HG03575 (cell line): ENCODE results near the gene TSPAN32.

Source experiments
- ATAC-seq: cut with Tn5 transposase; IDR thresholded peaks from one replicate; pipeline ENCODE4 v1.9.1; 2021; ENCODE audit not compliant: unreplicated experiment, insufficient number of reproducible peaks, low FRiP score; ENCODE audit errors: extremely low read depth

The TSPAN32 gene

DNA sequence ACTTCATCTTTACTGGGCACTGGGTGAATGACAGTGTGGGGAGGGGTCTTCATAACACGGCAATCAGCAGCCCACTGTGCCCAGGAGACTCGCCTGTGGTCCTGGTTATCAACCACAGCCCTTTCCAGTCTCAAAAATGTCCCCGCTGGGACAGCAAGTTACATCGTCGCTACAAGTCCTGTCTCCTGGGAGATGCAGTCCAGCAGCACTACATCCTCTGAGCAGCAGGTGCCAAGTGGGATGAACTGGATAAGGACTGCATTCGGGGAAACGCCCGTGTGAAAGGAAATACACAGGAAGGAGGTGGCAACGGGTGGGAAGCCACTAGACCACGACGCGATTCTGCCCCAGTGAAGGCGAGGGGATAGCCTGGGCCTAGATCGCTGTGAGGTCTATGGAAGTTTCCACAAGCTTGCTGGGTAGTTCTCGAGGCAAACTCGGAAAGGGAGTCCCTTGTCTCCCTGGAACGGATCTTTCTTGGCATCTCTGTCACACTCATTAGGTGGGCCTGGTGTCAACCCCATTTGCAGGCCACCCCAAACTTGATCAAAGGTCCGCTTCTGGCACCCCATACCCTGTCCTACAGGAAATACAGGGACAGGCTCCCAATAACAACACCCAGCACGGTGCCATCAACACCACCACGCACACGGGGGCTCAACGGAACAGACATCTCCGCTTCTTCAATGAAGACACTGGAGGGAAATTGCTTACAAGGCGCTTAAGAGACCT is 35.8 kb upstream of the TSPAN32 start:
- no peak for ATAC-seq

DNA sequence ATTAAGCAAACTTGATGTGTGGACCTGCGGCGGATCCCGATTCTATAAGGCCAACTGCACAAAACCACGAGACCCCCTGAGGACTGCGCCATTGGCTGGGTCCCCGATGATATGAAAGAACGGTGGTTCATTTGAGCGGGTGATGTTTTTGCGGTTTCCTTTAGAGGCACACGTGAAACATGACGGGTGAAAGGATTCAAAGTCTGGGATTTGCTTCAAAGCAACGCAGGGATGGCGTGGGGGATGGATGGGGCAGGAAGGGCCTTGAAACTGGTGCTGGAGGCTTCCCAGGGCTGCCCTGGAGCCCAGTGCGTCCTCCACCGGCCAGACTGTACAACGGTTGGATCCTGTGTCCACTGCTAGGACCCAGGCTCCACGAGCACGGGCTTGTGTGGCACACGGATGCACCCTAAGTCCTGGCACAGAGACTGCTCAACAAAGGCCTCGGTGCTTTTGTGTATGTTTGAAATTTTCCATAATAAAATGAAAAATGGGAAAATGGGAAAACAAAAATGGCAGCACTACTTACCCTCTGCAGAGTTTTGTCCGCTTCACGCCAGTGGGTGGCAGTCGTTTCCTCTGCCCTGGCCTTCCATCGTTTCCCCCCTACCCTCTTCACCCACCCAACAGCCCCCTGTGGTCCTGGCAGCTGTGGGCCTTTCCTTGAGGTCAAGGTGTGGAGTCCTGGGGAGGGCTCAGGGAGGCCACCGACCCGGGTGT is 35.1 kb upstream of the TSPAN32 start:
- ATAC-seq: no peak

DNA sequence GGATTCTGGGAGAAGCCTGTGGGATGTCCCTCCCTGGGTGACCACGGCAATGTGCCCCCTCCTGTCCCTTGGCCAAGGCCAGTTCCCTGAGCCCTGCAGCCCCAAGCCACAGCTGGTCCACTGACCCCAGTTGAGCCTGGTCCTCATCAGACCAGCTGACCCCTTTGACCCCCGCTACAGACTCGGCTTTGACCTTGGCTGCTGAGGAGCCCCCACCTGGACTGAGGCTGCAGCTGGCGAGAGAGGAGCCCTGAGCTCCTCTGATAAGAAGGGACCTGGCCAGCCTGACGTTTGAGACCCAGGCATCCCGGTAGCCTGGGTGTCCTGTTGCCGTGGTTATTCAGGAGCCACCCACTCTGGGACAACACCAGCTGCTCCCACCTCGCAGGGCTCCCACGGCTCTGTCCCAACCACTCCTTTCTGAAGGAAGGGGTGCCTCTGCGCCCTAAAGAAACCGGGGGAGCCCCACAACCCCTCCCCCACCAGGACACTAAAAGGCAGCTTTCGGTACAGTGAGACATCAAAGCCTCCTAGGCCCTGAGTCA is 34.4 kb upstream of the TSPAN32 start:
- ATAC-seq: no peak

DNA sequence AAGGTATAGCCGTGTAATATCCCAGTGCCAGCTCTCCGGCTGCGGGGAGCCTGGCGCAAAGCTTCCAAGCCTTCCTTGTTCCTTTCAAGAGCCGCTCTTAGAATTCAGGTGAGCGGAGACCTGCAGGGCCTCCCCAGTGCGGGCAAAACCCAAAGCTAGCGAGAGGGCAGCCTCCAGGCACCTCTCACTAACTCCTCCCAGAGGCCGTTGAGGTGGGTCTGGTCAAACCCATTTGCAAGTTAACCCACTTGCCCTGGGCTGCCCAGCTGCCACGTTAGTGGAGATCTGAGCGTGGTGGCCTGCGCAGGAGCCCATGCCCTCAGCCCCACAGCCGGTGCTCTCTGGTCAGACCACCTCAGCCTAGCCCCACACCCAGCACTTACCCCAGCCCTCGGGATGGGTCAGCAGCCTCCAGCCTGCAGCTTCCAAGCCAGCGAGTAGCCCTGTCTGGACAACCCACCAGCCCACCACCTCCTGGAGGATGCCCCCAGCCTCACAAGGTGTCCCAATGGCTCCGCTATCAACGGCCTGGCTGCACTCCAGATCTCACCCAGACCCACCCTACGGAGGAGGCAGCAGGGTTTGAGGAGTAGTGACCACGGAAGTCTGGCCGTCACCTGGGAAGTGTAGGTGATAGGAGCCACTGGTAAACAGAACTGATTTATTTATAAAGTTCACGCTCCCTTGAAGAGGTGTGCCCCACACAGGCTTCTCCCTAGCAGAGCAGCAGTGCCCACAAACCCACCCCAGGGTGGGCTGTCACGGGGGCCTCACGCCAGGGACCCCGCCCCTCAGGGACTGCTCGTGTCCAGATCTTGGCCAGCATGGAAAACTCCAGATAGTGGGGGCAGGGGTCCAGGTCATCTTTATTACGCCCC is 33.7 kb upstream of the TSPAN32 start:
- ATAC-seq: no peak

DNA sequence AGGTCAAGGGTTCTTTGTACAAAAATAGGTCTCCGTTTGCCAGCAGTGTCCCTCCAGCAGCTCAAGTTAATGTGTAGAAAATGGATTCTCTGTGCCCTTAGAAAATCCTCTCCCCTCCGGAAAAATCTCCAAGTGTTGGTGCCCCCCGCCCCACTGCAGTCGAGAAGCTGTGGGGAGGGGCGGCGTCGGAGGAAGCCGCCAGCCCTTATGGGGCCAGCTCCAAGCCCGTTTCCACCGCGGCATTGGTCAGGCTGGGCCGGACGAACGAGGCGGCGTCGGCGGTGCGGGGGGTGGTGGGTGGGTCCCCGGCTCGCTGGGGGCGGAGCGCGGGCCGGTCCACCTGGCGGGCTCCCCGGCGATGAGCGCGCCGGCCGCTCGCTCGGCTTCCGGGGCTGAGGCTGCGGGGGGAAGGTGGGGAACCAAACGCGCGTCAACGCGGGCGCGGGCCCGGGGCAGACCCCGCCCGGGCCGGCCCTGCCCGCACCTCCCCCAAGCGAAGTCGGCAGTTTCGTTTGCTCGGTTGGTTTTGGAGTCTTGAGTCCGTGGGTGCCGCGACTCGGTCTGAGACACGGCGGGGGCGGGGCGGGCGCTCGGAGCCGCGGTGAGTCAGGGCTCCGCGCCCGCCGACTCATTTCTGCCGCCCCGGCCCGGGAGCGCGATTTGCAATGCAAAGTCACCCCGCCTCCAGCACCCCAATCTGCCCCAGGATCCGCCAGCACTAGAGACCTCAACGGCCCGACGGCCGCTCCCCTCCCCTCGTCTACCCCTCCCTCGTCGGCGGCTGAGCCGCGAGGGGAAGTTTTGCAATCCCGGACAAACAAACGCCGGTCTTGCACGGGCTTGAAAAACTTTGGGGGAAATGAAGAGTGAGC is 32.8 kb upstream of the TSPAN32 start:
- no peak for ATAC-seq

DNA sequence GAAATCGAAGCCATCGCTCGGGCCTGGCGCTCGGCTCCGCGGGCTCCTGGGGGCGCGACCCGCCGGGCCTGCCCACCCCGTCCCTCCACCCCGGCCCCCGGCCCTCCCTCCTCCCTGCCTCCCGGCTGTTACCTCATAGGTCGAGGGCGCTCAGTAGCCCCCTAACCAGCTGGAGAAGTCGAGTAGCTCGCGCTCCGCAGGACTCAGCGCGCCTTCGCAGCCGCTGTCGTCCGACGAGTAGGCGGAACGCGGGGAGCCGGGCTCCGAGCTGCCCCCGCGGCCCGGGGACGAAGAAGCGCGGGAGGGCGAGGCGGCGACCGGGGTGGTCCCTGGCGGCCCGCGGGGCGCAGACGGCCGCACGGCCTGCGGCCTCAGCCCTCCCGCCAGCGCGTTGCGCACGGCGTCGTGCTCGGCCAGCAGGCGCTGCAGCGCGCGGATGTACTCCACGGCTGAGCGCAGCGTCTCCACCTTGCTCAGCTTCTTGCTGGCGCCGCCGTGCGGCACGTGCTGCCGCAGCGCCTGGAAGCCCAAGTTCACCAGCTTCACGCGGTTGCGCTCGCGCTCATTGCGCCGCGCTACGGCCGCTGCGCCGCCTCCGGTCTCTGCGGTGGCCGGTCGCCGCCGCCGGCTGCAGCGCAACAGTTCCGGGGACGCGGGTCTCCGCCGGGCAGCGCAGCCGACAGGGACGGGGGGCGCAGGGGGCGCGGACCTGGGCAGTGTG is 32.1 kb upstream of the TSPAN32 start:
- ATAC-seq: no peak

DNA sequence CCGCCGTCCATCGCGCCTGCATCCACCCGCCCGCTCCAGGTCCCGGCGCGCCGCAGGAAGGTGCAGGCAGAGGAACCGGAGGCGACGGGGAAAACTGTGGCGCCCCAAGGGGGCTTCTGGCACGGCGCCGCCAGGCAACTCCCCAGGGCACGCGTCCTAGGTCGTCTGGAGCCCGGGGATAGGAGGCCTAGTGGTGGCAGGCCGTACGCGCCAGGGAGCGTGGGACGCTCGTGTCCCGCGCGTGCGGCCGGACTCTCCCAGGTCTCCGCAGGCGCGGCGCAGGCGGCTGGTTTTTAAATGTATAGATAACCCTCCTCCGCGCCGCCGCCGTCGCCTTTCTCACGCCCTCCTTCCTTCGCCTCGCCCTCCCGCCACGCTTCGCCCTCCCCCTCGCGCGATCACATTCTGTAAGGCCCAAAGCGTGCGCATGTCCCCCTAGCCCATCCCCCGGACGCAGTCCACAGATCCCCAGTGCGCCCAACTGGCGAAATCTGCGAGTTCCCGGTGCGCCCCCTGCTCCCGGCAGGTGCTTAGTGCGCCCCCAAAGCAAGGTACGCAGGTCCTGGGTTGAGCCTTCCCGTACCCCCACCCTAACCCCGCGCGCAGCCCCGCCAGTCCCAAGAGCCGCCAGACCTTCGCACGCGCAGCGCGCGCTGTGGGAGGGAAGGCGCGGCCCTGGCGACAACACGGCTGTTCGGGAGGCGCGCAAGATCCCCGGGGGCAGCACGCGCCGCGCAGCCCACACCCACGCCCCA is 31.3 kb upstream of the TSPAN32 start, which contains the start of gene ASCL2:
TSS of gene ASCL2 (minus strand) at position 267 of the 755 bp plus-strand sequence. CDS start at position 11, 256 bp downstream.
- no peak for ATAC-seq

DNA sequence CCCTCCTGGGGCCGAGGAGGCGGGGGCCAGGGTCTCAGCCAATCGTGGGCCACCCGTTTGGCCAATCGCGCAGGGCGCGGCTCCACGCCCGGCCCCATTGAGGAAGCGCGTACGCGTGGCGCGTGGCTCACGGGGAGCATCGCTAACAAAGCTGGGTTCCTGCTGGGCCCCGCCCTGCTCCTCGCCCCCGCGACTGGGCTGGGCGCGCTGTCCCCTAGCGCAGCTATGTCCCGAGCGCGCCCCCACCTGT is 30.8 kb upstream of the TSPAN32 start:
- no peak for ATAC-seq

DNA sequence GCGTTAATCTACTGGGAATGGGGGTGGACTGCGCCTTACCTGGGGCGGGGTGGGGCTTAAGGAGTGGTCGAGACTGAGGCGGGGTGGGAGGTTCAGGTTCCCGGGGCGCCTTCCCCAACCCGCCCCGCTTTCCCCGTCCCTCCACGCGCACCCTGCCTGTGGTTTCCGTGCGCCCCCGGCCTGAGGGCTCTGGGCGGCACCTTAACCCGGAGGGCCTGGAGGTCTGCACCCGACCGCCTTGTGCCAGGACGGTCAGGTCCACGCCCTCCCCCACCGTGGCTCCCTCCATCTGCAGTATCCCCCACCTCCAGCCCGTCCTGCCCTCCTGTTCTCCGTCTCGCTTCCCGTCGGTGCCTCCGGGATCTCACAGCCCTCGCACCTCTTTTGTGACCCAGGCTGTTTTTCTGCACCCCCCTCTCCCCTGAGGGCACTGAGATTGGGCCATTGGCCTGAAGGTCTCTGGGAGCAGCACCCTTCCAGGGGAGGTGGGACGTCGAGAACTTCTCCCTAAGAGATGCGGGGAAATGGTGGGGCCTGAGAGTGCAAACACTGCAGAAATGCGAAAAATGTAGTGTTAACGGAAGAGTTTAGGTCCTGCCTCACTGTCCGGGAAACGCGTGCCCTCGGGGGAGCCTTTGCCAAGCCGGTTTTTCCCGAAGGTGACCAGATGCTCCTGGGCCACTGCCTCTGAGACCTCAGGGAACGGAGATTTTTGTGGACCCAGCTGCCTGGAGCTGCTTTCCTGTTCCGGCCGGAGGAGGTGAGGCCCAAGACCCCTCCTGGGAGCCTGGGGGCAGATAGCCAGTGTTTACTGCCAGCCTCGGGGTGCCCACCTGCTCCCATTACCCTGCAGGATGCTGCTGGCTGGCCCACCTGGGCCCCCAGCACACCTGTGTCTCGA is 30.2 kb upstream of the TSPAN32 start:
- no peak for ATAC-seq

DNA sequence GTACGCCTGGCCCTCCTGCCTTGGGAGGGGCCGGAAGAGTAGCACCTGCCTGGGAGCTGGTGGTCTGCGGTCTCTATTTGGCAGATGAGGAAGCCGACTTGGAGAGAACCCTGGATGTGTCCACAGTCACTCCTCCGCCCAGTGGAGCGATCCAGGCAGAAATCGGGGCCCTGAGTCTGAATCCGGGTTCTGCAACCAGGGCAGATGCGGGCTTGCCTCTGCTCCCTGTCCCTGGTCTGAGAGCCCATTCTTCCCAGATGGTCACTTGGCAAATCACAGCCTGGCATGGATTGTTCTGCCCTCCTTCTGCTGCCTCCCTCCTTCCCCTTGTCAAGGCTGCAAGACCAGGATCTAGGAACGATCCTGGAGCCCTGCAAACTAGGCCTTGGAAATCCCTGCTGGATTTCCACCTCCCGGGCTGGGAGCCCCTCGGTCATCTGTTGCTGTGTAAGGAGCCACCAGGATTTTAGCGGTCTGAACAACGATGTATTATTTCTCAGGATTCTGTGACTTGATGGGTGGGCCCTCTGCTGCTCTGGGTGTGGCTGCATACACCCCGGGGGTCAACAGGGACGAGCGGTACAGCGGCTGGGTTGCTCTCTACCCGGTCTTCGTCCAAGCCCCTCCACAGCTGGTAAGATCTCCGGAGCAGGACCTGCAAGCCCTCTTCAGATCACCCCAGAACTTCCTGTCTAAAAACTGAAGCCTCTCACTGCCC is 29.4 kb upstream of the TSPAN32 start:
- ATAC-seq: no peak

DNA sequence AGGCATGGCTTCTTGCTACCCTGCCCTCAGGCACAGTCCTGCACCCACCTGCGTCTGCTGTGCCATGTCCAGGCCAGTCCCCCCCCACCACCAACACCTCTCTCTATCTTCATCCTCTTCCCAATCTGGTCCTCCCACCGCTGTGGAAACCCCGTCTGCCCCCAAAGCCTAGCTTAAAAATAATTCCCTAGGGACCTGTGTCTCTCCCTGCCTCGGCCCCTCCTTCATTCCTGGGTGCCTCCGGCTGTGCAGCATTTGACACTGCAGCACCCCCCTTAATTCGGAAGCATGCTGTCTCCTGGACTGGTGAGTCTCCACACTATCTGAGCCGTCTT is 28.9 kb upstream of the TSPAN32 start:
- ATAC-seq: no peak

DNA sequence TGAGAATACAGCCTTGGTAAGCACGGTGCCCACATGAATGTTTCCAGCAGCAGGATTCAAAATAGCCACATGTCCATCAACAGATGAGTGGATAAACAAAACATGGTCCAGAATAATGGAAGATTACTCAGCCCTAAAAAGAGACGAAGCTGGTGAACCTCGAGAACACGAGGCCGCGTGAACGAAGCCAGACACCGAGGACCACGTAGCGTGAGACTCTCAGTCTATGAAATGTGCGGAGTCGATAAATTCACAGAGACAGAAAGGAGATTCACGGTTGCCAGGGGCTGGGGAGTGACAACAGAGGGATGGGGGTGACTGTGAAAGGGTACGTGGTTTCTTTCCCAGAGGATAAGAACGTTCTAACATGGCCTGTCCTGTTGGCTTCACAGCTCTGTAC is 28.5 kb upstream of the TSPAN32 start:
- no peak for ATAC-seq

DNA sequence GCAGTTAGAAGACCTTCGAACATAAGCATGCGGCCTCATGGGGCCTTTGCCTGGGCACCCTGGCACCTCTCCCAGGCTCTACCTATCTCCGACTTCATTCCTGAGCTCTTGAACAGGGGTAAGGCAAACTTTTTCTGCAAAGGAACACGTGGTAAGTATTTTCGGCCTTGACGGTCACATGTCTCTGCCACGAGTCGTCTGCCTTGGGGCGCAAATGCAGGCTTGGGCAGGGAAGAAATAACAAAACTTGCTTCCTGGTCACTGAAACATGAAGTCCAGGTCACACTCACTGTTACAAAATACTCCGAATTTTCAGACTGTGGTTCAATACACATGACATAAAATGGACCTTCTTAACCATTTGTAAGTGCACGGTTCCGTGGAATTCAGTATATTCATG is 28.0 kb upstream of the TSPAN32 start:
- ATAC-seq: no peak

DNA sequence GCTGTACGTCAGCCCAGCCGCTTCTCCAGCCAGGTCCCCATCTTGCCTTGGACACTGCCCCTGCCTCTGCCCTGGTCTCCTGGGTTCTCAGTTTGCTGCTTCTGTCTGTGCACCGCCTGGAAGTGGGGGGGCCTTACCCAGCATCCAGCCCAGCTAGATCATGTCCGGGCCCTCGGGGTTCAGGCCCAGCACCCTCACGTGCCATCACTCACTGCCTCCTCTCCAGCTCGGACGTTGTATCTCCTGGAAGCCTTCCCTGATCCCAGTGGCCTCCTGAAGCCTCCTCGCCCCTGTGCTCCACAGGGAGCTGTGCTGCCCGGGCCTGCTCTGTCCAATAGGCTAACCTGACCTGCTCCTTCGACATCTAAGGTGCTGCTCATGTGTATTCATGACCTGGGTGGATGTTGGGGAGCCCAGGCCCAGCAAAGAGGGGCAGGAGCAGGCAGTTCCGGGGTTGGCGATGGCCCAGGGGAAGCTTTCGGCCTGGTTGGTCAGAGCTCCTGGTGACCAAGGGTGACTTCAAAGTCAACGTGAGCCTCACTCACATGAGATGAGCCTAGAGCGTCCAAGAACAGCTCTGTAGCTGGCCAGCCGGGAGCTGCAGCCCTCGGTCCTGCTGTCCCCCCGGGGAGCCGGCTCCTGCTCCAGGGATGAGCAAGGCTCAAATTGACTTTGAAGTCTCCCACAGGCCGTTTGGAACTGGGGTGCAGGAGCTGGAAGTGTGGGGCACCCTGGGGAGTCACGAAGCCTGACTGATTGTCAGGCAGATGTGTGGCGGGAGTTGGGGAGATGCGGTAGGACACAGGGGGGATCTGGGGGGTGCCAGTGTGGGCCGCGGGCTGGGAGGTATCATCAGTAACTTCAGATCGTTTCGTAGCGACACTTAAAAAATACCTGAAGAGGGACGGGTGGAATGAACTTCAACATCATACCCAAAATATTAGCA is 26.2 kb upstream of the TSPAN32 start:
- no peak for ATAC-seq
